GM19099 (cell line): ENCODE measurements around the gene PDE4D.

Experiments
- POLR2A ChIP-seq: IDR thresholded peaks from 3 replicates; pipeline ENCODE4 v1.6.1; 2011; ENCODE audit warnings: low read depth; ENCODE audit not compliant: insufficient read length; ENCODE audit errors: extremely low read depth

The PDE4D gene

DNA sequence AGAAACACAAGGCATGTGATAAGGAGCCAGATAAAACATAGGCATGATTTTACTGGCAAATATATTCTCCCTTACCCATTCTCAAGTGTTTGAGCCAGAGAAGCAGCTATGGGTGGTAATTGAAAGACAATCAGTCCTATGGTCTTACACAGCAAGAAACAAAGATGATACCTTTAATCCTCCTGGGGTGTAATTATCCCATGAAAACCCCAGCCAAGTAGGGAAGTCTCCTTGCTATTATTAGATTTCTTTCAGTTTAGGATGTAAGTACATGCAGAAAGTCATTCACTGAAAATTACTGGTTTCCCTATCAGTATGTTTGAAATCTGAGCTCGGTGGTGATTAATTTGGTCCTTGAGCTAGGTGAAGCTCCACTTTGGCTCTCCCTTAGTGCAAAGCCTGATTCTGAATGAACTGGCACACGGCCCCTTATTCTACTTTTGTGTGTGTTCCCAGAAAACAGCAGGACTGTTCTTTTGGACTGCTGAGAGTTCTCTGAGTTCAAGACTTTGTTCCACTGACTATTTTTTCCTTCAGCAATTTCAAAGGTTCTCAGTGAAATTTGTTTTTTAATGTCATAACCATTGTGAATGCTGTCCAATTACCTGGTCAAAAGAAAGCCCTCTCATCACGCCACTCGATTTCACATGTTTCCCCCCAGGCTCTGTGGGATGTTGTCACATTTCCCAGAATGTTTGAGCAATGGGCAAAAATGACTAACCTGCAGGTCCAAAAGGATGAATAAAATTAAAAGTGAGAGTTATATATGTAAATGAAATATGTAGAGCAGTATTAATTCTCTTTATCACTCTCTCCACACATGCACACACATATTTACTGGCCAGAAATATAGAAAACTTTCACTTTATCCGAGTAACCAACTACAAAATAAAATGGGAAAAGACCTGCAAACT, 967.6 kb downstream of the PDE4D start:
- no peak for TF ChIP-seq POLR2A

DNA sequence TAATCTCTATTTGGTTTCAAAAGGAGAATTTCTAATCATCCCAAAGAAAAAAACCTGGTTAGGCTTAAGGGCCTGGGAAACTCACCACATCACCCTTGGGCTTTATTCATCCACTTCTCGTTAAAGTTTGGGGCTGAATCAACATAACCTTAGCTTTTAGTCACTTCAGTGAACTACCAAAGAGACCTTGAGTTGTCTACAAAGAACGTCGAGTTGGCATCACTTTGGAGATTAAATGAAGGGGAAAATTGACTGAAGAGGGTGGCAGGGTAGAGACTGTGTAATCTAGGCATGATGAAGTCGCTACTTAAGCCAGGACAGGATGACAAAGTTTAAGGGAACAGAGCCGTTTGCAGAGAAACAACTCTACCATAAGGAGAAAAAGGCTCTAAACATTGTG, 969.2 kb downstream of the PDE4D start:
- no peak for TF ChIP-seq POLR2A

DNA sequence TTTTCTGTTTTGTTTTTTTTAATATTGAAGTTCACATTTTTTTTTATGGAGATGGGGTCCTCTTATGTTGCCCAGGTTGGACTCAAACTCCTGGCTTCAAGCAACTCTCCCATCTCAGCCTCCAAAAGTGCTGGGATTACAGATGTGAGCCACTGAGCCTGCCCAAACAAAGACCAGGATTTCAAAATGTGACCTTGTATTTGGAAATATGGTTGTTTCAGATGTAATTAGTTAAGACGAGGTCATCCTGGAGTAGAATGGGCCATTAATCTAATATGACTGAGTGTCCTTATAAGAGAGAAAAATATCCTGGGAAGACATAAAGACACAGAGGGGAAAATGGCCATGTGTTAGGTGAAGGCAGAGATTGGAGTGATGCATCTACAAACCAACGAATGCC, 970.2 kb downstream of the PDE4D start:
- no peak for TF ChIP-seq POLR2A

DNA sequence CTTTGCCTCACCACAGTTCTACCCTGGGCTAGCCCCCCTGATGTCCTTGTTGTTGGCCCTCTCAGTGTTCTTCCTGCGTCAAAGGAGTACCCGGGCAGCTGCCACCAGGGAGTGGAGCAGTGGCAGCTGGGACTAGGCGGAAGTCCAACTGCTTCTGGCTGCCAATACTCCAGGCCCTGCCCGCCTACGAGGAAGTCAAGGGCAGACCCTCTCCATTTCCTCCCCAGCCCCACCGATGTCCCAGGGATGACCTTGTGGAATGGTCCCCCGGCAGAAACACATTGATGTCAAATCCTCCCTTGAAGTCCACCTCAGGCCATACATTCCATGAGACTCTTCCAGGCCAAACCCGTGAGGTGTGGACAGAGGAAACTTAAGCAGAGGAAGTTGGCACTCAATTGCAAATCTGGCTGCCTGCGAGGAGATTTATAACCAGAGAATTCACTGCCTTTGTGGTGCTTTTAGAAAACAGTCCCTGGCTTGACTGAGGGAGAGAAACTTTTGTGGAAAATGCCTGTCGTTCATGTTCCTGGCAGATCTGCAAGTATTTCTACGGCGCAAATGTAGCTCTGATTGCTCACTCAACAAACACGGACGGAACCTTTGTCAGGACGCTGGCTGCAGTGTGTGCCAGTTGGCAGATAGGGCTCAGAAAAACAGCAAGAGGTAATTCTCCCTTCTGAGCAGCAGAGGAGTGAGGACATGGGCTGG, 970.9 kb downstream of the PDE4D start:
- TF ChIP-seq POLR2A: no peak

DNA sequence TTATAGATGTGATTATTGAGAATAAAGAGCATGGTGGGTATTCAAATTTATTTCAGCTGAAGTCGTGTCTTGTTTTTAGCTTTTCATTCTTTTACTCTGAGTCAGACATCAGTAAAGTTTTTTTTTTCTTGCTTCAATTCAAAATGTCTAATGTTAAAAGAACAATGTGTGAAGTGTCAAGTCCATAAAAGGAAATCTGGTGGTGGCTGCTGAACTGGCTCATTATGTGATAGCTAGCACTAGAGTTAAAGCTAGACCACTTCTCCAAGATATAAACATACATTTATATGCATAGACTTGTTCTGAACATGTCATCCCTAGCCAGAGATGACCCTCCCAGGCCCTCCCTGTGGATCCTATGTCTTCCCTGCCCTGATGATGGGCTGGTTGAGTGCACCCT, 972.4 kb downstream of the PDE4D start:
- TF ChIP-seq POLR2A: no peak

DNA sequence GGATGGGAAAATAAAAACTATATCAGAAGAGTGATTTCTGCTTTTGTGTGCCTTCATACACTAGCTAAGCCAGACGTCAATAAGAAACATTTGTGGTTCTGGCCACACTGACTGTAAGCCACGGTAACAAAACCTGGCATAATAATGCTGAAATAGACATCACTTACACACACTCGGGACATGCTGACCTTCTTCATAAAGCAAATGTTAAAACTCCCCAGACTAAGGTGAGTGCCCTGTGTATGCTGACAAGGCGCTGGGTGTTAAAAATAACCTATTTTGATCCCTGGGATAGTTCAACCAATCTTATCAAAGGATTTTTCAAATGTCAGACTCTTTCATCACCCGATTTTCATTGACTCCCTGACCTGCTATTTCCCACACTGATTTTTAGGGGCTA, 973.7 kb downstream of the PDE4D start:
- TF ChIP-seq POLR2A: no peak
